ENCODE results near the gene ALDH3A2.
"Not testable (repeated sequence)": the region's sequence is repeated elsewhere in the genome, so short reads cannot be mapped to it uniquely, and the experiment has no call there.

The ALDH3A2 gene

DNA sequence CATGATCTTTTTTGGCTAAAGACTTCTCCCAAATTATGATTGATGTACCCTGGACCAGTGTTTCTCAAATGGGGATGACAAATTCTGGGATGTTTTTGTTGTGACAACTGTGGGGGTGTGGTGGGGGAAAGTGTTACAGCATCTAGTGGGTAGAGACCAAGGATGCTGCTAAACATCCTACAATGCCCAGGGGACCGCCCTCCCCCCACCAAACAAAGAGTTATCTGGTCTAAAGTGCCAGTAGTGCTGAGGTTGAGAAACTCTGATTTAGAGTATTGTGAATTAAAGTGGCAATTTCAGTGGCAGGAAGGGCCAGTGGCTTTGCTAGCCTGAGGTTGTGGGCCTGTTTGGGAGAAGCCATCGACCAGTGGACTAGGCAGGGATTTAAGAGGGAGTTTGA lies 34.6 kb downstream of the ALDH3A2 start:
- DNase-seq, result no peak

DNA sequence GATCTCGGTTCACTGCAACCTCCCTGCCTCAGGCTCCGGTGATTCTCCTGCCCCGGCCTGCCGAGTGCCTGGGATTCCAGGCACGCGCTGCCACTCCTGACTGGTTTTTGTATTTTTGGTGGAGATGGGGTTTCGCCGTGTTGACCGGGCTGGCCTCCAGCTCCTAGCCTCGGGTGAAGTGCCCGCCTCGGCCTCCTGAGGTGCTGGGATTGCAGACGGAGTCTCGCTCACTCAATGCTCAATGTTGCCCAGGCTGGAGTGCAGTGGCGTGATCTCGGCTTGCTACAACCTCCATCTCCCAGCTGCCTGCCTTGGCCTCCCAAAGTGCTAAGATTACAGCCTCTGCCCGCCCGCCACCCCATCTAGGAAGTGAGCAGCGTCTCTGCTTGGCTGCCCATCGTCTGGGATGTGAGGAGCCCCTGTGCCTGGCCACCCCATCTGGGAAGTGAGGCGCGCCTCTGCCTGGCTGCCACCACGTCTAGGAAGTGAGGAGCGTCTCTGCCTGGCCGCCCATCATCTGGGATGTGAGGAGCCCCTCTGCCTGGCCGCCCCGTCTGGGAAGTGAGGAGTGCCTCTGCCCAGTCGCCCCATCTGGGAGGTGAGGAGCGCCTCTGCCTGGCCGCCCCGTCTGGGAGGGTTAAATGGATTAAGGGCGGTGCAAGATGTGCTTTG lies 36.5 kb downstream of the ALDH3A2 start:
- DNase-seq, result not testable (repeated sequence)

DNA sequence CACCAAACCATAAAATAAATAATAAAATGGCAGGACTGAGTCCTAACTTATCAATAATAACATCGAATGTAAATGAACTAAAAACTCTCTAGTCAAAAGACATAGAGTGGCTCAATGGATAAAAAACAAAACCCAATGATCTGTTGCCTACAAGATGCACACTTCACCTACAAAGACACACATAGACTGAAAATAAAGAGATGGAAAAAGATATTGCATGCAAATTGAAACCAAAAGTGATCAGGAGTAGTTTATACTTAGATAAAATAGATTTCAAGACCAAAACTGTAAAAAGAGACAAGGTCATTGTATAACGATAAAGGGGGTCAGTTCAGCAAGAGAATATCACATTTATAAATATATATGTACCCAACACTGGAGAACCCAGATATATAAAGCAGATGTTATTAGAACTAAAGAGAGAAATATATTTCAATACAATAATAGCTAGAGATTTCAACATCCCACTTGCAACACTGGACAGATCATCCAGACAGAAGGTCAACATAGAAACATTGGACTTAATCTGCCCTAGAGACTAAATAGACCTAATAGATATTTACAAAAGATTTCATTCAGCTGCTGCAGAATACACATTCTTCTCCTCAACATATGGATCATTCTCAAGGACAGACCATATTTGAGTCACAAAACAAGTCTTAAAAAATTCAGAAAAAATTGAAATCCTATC lies 38.0 kb downstream of the ALDH3A2 start:
- no peak for DNase-seq

DNA sequence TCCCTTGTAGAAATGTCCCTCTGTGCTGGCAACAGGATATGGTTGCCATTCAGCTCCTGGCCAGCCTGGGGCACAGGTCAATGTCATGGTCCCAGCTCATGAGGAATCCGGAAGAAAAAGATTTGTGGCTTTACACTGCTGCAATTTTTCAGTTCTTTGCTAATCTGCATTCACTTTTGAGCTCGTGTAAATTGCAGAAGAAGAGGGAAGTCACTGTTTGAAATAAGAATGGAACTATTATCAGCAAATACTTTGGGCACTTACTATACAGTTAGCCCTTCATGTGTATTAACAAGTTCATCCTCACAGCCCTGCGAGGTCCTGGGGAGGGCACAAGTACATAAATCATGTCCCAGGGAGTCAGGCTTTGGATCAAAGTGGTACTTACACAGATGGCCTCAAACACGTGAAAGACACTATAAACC lies 53.7 kb downstream of the ALDH3A2 start:
- no peak for DNase-seq

DNA sequence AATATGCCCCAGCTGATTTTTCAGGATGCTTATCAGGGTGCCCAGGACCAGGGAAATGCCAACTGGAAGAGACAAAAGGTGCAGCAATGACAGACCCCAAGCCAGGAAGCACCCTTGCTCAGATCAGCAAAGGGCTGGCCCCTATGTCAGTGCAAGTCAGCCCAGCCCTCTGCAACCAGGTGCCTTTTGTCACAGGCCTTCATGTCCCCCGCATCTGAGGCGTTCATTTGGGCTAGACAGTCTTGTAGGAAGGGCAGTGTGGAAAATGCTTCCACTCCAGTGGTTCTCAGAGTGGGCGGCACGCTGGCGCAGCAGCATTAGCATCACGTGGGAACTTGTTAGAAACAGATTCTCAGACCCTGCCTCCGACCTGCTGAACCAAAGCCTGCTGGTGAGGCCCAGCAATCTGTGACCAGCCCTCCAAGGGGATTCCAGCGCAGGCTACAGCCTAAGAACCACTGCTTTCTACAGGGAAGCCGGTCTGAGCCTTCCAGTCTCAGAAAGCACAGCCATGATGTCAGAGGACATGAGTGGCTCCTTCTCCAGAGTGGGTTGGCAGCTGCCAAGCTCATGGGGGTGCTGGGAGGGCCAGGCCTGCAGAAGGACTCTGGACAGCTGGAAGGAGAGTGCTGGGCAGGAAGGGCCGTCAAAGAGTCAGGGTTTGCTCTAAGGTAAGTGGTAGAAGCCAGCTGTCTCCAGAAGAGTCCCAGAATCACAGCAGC lies 54.7 kb downstream of the ALDH3A2 start:
- no peak for DNase-seq

DNA sequence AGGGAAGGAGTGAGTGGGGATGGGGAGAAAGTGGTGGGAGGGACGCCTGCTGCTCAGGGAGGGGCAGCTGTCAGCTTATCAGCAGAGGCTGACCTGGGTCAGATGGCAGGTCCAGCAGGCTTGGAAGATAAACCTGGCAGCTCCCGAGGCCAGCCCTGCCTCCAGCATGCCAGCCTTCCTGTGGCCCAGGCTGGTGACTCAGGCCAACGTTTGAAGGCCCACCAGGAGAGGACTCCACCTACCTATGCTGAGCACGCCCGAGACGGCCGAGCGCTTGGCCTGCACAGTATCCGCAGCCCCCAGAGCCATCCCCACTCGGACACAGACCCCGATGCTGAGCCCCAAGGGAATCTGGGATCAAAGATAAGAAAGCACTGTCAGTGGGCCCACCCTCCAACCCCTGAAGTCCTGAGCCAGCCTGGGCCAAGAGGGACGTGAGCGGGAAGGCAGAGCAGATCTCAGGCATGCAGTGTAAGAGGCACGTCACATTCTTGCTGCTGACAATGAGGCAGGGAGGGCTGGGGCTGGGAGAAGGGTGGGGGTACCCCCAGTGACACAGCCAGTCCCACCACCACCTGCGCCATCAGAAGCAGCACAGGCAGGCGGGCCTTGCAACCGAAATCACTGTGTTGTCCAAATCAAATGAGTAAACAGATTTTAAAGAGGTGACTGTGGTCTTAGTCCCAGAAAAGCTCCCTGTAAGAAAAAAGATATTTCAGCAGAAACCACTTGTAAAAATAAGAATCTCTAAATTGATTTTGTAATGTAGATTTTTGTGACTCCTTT lies 55.5 kb downstream of the ALDH3A2 start:
- DNase-seq, result no peak

DNA sequence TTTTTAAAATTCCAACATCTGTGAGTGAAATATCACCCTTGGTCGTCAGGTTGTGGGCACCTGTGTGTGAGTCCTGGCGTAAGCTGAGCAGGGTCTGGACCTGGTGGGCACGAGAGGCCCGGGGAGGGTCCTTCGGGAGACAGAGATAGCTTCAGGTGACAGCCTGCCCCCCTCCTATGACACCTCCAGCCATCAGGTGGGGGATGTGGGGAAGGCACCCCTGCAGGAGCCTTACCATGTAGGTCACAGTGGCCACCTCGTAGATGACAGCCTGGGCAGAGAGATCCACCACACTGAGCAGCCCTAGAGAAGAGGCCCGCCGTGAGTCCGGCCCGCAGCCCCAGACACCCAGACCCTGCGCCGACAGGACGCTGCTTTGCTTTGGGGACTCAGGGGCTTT lies 56.6 kb downstream of the ALDH3A2 start:
- no peak for DNase-seq

DNA sequence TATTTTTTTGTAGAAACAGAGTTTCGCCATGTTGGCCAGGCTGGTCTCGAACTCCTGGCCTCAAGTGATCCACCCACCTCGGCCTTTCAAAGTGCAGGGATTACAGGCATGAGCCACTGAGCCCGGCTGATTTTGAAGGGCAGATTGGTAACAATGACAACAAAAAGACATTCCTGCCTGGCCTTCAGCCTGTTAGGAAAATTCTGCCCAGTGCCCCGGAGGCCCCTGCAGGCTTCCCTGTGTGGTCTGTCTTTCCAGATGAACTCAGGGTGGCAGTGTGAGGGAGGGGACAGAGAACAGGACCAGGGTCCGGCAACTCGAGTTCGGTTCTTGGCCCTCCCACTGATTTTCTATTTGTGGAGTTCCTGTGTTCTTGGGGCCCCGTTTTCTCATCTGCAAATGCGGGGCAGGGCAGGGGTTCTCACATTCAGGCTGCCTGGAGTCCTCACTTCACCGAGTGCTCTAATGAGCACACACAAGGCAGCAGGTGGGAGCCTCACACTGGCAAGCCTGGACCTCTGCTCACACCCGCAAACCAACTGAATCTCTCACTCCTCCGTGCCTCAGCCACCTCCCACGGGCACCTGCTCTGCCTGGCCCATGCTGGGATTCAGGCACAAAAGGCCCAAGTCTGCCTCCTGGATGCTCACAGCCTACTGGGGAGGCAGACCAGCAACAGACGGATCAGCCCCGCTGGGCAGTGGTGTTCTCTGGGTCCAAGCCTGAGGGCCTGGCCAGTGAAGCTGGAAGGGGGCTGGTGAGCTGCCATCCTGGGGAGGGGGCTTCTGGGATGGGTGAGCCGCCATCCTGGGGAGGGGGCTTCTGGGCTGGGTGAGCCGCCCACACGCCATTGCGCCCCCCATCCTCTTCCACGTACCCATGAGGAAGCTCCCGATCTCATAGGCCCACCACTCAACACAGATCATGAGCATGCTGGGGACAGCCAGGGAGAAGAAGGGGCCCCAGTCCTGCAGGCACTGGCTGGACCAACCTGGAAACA lies 57.5 kb downstream of the ALDH3A2 start:
- no peak for DNase-seq

DNA sequence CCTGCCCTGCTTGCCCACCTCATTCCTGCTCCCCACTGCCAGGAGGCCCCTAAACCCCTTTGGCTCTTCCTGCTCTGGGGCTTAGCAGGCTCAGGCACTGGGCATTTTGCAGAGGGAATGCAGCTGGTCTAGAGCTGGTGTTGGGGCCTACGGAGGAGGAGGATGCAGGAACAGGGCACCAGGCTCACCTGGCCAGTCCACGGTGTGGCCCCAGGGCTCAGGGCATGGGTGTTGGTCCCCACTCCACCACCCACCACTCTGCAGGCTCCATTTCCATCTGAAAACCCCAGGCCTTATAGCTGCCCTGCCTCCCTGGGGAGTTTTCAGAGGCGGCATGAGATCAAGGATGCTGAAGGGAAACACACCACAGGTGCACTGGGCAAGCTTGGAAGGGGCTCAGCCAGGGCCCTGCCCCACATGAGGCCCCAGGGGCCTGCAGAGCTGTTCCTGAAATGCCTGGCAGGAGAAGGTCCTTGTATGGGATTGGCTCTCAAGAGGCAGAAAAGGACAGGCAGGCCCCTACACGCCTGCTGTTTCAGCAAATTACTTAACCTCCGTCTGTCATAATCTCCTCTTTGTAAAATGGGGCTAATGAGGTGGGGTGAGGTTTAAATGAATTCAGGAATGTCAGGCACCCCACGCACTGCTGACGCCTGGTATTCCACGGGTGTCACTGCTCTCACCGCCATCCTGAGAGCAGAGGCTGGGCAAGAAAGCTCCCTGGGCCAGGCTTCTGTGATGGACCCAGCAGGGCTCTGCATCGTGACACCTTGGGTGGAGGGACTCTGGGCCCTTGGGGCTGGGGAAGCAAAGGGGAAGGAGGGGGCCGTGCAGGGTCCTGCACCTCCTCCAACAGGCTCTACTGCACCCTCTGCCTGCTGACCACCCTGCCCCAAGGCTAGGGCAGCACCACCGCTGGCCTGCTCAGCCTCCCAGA lies 58.5 kb downstream of the ALDH3A2 start:
- no peak for DNase-seq

DNA sequence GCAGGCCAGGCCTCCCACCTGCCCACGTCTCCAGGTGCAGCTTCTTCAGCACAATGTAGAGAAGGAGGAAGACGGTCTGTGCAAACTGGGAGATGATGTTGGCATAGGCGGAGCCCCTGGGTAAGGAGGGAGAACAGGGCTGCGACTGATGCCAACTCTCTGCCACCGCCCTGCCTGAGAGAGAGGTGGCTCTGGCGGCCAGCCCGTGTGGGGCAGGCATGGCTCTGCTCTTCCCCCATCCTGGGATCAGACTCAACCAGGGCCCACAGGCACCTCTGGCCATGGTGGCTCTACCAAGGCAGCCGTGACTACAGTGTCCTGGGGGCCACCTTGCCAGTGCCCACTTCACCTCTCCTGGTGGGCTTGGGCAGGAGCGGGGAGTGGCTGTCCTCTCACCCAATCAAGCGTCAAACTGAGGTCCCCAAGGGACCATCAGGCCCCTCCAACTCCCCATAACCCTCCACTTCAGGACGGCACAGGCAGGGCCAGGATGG lies 59.2 kb downstream of the ALDH3A2 start:
- DNase-seq, result no peak

DNA sequence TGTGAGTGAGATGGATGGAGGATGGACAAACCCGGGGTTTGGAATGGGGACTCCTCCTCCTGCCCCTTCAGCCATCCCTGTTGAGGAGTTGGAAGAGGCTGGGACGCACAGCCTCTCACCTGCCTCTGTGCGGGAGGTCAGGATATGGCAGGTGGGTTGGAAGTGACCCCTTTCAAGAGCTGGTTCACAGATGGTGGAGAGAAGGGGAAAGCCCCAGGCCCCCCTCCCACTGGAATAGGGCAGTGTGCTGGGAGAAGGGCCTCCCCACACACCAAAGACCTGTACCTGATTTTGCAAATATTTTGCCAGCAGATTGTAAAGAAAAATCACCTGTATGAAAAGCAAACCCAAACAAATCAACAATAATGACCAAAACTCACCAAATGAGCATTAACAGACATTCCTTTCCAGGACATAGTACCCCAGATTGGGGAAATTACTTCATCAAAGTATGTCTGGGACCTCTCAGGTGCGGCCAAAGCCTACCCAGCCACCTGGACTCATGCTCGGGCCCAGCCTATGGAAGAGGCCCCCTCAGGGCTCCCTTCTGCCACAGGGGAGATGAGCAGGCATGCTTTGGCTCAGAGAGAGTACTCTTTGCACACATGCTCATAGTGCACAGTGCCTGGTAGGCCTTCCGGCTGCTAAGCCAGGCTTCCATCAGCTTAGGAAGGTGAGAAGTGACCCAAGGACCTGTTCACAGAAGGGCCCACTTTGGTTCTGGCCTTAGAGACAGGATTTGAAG lies 60.1 kb downstream of the ALDH3A2 start:
- DNase-seq, result no peak

DNA sequence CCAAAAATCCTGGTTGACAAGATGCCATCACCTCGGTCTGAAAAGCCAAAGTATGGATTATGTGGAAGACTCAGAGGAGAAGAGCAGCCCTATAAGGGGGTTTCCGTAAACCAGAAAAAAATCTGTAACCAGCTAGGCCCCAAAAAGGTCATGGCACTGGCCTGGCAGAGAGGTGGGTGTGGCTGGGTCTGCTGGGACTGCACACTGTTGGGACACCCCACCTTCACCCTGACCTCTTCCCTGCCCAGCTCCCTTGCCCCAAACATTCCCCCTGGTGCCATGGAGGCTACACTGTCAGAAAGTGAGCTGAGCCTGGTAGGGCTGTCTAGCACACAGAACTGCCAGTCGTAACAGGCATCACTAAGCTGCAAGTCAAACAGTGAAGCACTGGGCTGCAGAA lies 61.3 kb downstream of the ALDH3A2 start:
- DNase-seq, result no peak

DNA sequence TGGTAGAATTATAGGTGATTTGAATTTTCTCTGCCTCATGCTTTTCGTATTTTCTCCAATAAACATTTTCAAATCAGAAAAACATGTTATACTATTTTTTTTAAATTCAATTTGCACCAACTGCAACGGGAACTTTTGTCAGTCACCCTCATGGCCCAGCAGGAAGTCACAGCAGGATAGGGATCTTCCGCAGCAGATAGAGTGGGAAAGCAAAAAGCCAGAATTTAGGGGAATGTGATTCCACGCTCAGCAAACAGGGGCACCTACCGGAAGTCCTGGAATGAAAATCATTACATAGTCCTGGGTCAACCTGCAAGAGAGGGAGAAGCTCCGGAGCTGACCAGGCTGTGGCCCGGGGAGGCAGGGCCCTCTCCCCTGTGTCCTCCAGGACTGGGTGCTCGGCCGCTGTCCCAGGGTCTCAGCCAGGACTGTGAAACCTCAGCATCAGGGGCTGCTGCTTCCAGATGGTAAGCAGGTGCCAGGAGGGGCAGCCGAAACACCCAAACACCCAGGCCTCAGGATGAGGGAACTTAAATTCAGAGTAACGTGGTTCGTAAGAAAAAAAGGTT lies 64.0 kb downstream of the ALDH3A2 start:
- DNase-seq, result no peak

DNA sequence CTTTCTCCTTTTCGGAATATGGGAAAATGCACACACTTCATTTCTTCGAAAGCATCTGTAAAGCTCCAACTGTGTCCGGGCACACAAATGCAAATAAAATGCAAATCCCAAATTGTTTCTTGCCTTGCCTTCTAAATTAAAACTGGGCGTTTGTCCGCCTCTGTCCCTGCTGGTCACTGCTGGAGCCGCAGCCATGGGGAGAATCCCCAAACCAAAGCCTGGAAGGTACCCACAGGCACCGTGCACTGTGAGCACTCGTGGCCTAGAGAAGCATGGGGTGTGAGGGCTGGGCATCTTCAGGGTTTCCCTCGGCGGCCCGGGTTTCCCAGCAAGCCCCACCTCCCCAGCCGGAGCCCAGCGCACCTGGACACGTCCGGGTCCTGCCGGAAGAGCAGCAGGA lies 64.9 kb downstream of the ALDH3A2 start:
- DNase-seq, result no peak

DNA sequence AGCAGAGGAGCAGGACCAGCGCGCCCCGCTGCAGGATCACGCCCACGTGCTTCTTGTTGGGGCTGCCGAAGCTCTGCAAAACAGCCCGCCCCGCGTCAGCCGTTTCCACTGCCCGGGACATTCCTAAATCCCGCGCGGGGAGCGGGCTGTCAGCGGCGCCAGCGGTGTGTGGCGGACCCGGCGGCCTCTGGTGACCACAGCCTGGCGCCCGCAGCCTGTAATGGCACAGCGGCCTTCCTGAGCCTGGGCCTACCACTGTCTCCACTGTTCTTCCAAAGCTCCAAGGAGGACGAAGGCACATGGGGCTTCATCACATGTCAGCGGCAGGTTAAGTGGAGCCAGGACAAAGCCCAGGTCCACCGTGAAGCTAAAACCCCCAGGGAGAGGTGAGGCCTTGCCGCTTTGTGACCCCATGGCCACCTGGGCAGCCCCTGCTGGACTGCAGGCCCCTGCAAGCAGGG lies 65.4 kb downstream of the ALDH3A2 start:
- no peak for DNase-seq

DNA sequence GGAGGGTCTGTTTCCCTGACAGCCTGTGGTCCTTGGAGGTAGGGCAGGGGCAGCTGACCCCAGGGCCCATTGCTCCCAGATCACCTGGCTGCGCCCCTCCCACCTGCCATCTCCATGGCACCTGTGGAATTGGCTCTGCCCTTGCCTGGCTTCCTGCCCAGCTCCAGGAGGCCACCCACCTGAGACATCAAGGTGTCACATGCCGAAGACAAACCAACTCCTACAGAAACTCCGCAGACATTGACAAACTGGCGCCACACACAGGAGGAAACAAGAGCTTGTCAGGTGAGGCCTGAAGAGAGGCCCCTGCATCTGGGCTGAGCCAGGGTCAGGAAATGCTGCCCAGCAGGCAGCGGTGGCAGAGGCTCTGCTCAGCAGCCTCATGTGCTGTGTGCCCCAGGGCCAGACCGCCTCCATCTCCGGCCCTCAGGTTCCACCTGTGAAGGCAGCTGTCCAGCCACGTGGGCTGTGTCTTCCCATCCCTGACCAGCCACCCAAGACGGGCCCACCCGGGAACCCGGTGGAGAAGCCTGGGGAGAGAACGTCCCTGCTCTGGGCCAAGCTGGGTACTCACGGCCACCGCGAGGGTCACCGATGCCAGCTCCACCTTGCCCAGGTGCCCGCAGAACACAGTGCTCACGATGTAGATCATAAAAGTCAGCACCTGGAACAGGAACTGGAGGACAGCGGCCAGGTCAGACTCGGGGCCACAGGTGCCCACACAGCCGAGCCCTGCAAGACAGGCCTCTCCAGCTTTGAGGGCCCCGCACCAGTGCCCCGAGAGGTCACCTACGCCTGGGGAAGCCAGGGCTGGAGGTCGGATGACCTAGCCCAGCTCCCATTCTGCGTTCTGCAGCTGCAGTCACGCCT lies 66.2 kb downstream of the ALDH3A2 start:
- DNase-seq, result no peak

DNA sequence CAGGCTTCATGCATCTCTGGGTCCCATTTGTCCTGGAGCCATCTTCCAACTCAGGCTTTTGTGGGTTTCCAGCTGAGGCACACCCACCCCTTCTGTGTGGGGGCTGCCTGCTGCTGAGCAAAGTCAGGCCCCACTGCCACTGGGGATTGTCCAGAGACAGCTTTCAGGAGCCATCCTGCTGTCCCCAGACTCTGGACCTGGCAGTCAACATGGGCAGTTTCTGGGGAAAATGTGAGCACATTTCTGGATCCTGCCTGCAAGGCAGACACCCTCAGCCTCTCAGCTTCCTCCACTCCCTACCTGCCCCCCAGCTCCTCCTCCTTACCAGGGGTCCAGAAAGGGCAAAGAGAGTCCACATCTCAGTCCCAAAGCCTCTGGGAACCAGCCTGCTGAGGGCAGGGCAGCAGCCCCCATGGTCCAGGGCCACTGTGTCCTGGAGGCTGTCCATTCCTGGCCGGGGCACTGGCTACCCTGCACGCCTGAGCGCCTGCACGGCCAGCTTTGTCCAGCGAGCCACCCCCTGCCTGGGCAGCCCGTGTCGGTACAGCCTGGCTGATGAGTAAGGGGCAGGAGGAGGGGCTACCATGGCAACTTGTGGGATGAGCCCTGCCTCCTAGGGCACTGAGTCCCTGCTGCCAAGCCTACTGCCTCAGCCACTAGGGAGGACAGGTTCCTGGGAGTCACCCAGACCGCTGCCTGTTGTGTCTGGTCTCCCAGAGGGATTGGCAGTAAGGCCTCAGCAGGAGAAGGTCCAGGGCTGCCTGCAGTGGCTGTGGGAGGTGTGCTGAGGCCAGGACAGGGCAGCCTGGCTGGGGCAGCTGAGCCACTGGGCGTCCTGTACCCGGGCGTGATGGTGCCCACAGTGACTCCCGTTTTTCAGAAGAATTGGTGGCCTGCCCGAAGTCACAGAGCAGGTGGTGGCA lies 67.8 kb downstream of the ALDH3A2 start, which contains the start of gene SLC47A2:
Gene SLC47A2, minus strand, starts transcription at position 477 of the 923 bp plus-strand sequence. Its CDS starts 29 bp downstream, at position 448.
- no peak for DNase-seq
